Mesenchymal stem cell (in vitro differentiated cells and primary cell): ENCODE data around the gene PDGFC.

ENCODE experiments used
- DNase-seq: peaks from one replicate; pipeline ENCODE4 v3.0.0-alpha.2; 2013
- H2AFZ ChIP-seq: one replicate; pipeline ENCODE4 v1.6.1; 2013; ENCODE audit warnings: low read depth, mild to moderate bottlenecking, control low read depth, inconsistent platforms, low read length, moderate library complexity
- H2AK5ac ChIP-seq: 2 replicates; pipeline ENCODE4 v1.6.1; 2013; ENCODE audit warnings: low read length, moderate library complexity, mild to moderate bottlenecking, inconsistent platforms; ENCODE audit not compliant: severe bottlenecking
- H2BK120ac ChIP-seq: one replicate; pipeline ENCODE4 v1.6.1; 2013; ENCODE audit warnings: low read depth, mild to moderate bottlenecking, inconsistent platforms, low read length, moderate library complexity
- H2BK12ac ChIP-seq, 2 experiments: one replicate each; pipeline ENCODE4 v1.6.1; 2013; ENCODE audit warnings: inconsistent platforms in 2 of 2, low read length in 2 of 2, mild to moderate bottlenecking in 2 of 2, moderate library complexity in 2 of 2, control low read depth in 1 of 2
- H2BK15ac ChIP-seq: one replicate; pipeline ENCODE4 v1.6.1; 2013; ENCODE audit warnings: mild to moderate bottlenecking, low read depth, inconsistent platforms; ENCODE audit not compliant: poor library complexity, severe bottlenecking
- H2BK5ac ChIP-seq: 2 replicates; pipeline ENCODE4 v1.6.1; 2013; ENCODE audit warnings: low read depth, mild to moderate bottlenecking, low read length, control low read depth, inconsistent platforms; ENCODE audit not compliant: poor library complexity, severe bottlenecking
- H3K14ac ChIP-seq, 2 experiments: one replicate each; pipeline ENCODE4 v1.6.1; 2013; ENCODE audit warnings: inconsistent platforms in 2 of 2, low read length in 2 of 2, control low read depth in 1 of 2, mild to moderate bottlenecking in 1 of 2, moderate library complexity in 1 of 2
- H3K18ac ChIP-seq, 2 experiments: one replicate each; pipeline ENCODE4 v1.6.1; 2013; ENCODE audit warnings: inconsistent platforms in 2 of 2, low read length in 2 of 2, control low read depth in 1 of 2, low read depth in 1 of 2, mild to moderate bottlenecking in 1 of 2
- H3K23ac ChIP-seq, 2 experiments: one replicate each; pipeline ENCODE4 v1.6.1; 2013; ENCODE audit warnings: inconsistent platforms in 2 of 2, low read length in 2 of 2, mild to moderate bottlenecking in 2 of 2, moderate library complexity in 2 of 2, control low read depth in 1 of 2
- H3K27ac ChIP-seq: 2 replicates; pipeline ENCODE4 v1.5.1; 2013; ENCODE audit warnings: mild to moderate bottlenecking, moderate library complexity, low read length, control low read depth, inconsistent platforms; ENCODE audit not compliant: poor library complexity, severe bottlenecking
- H3K27me3 ChIP-seq, 2 experiments: 2 replicates each; pipeline versions ENCODE4 v1.6.1 to v1.7.0; 2013; ENCODE audit warnings: low read length in 2 of 2, mild to moderate bottlenecking in 2 of 2, moderate library complexity in 2 of 2, control low read depth in 1 of 2, inconsistent platforms in 1 of 2; ENCODE audit not compliant: control insufficient read depth in 1 of 2, insufficient read depth in 1 of 2
- H3K36me3 ChIP-seq, 2 experiments: 2 replicates each; pipeline versions ENCODE4 v1.6.1 to v1.7.0; 2013; ENCODE audit warnings: low read length in 2 of 2, control low read depth in 1 of 2, inconsistent platforms in 1 of 2, low read depth in 1 of 2, mild to moderate bottlenecking in 1 of 2; ENCODE audit not compliant: insufficient read depth in 2 of 2, control insufficient read depth in 1 of 2
- H3K4ac ChIP-seq, 2 experiments: one replicate each; pipeline ENCODE4 v1.6.1; 2013; ENCODE audit warnings: inconsistent platforms in 2 of 2, low read length in 2 of 2, mild to moderate bottlenecking in 2 of 2, moderate library complexity in 2 of 2, control low read depth in 1 of 2, low read depth in 1 of 2
- H3K4me1 ChIP-seq: 2 replicates; pipeline ENCODE4 v1.6.1; 2013; ENCODE audit warnings: low read depth, low read length, control low read depth; ENCODE audit not compliant: control insufficient read depth, insufficient read depth
- H3K4me2 ChIP-seq: 2 replicates; pipeline ENCODE4 v1.6.1; 2013; ENCODE audit warnings: low read length, mild to moderate bottlenecking, inconsistent platforms; ENCODE audit not compliant: poor library complexity, severe bottlenecking
- H3K4me3 ChIP-seq, 2 experiments: 2 replicates each; pipeline versions ENCODE4 v1.5.1 to v1.7.0; 2013; ENCODE audit warnings: low read length in 2 of 2, mild to moderate bottlenecking in 2 of 2, control low read depth in 1 of 2, low read depth in 1 of 2; ENCODE audit not compliant: insufficient read depth in 1 of 2
- H3K79me1 ChIP-seq: replicated peaks from 2 replicates; pipeline ENCODE4 v1.6.1; 2013; ENCODE audit warnings: mild to moderate bottlenecking, control low read depth, low read length, inconsistent platforms; ENCODE audit not compliant: poor library complexity, severe bottlenecking
- H3K9ac ChIP-seq: 2 replicates; pipeline ENCODE4 v1.7.0; 2013; ENCODE audit warnings: mild to moderate bottlenecking, low read length, moderate library complexity
- H3K9me3 ChIP-seq: 2 replicates; pipeline ENCODE4 v1.7.0; 2013; ENCODE audit warnings: mild to moderate bottlenecking, low read length; ENCODE audit not compliant: control insufficient read depth
- H4K8ac ChIP-seq: one replicate; pipeline ENCODE4 v1.6.1; 2013; ENCODE audit warnings: inconsistent platforms, mild to moderate bottlenecking, low read length, moderate library complexity
- H4K91ac ChIP-seq: one replicate; pipeline ENCODE4 v1.6.1; 2013; ENCODE audit warnings: mild to moderate bottlenecking, low read length, inconsistent platforms
- WGBS: methylation state at CpG from one replicate; pipeline ENCODE4 v1.1.7; 2013; ENCODE audit warnings: mixed read lengths; 5-methylcytosine and 5-hydroxymethylcytosine counted together

The PDGFC gene

GRCh38 chr4:156956826-156957368 lies 14.7 kb downstream of the PDGFC start:
- no peak overlapping the region for H3K14ac ChIP-seq
- no peak overlapping the region for H2BK15ac ChIP-seq
- no peak overlapping the region for H3K18ac ChIP-seq
- H4K91ac ChIP-seq: no peak overlapping the region
- no peak overlapping the region for H3K27ac ChIP-seq
- no peak overlapping the region for H2AFZ ChIP-seq
- no peak overlapping the region for H3K4ac ChIP-seq
- H3K9me3 ChIP-seq: no peaks in the 10 kb centered on the region
- no peak for DNase-seq
- no peak overlapping the region for H2BK120ac ChIP-seq
- H3K4me2 ChIP-seq: no peak overlapping the region
- no peak overlapping the region for H2BK12ac ChIP-seq
- H3K4me1 ChIP-seq: peaks cover 4% of the 10 kb centered on the region
- H2BK5ac ChIP-seq: no peak overlapping the region
- peak overlapping the region; percentile 77 for H2AK5ac ChIP-seq
- H3K27me3 ChIP-seq: no peaks in the 10 kb centered on the region
- no peak overlapping the region for H3K9ac ChIP-seq
- H3K79me1 ChIP-seq: no peaks in the 10 kb centered on the region
- H3K23ac ChIP-seq: no peak overlapping the region
- no peak overlapping the region for H3K4me3 ChIP-seq
- peaks cover 0 to 3% of the 10 kb centered on the region in 2 experiments for H3K36me3 ChIP-seq
- WGBS: 95% methylated on average over 5 of the region's 6 CpGs
- H4K8ac ChIP-seq: no peak overlapping the region

- H3K79me1 ChIP-seq: no peaks in the 10 kb centered on the region
- H3K4me3 ChIP-seq: no peak overlapping the region
- H3K9ac ChIP-seq: no peak overlapping the region
- no peak overlapping the region for H2AFZ ChIP-seq
- H2BK5ac ChIP-seq: no peak overlapping the region
- no peaks in the 10 kb centered on the region for H3K9me3 ChIP-seq
- H3K4me2 ChIP-seq: no peak overlapping the region
- no peak for DNase-seq
- no peak overlapping the region for H3K14ac ChIP-seq
- H2BK120ac ChIP-seq: no peak overlapping the region
- H3K36me3 ChIP-seq: peaks cover 0 to 3% of the 10 kb centered on the region in 2 experiments
- H2AK5ac ChIP-seq: no peak overlapping the region
- H3K27ac ChIP-seq: no peak overlapping the region
- H3K27me3 ChIP-seq: no peaks in the 10 kb centered on the region
- H3K4ac ChIP-seq: no peak overlapping the region
- H3K18ac ChIP-seq: no peak overlapping the region
- H4K8ac ChIP-seq: no peak overlapping the region
- 100% methylated on average over 2 of the region's 2 CpGs for WGBS
- H2BK12ac ChIP-seq: no peak overlapping the region
- H4K91ac ChIP-seq: no peak overlapping the region
- peaks cover 2% of the 10 kb centered on the region for H3K4me1 ChIP-seq
- no peak overlapping the region for H3K23ac ChIP-seq
- no peak overlapping the region for H2BK15ac ChIP-seq
Measured at GRCh38 chr4:156956359-156956758, 15.2 kb downstream of the PDGFC start.

GRCh38 chr4:156954587-156954986 lies 17.0 kb downstream of the PDGFC start:
- Histone ChIP-seq H3K4me3 (no peak overlapping the region), H2BK15ac (no peak overlapping the region), H3K79me1 (no peaks in the 10 kb centered on the region), H3K23ac (no peak overlapping the region), H3K4me1 (peaks cover 2% of the 10 kb centered on the region), H4K8ac (no peak overlapping the region), H3K27me3 (no peaks in the 10 kb centered on the region), H3K4me2 (no peak overlapping the region), H3K9me3 (no peaks in the 10 kb centered on the region), H3K27ac (peak overlapping the region; percentile 32), H3K4ac (no peak overlapping the region), H4K91ac (no peak overlapping the region), H3K36me3 (peaks cover 0 to 3% of the 10 kb centered on the region in 2 experiments), H3K18ac (peak overlapping the region in 1 of 2 experiments; percentile 43), H2BK5ac (peak overlapping the region; percentile 73), H2BK12ac (no peak overlapping the region), H3K9ac (no peak overlapping the region), H3K14ac (peak overlapping the region in 1 of 2 experiments; percentile 71), H2AFZ (no peak overlapping the region), H2AK5ac (peak overlapping the region; percentile 92), H2BK120ac (no peak overlapping the region)
- 23% methylated on average over 3 of the region's 3 CpGs for WGBS
- no peak for DNase-seq

- no peak overlapping the region for H2AK5ac ChIP-seq
- WGBS: 75% methylated on average over 2 of the region's 2 CpGs
- no peak overlapping the region for H2BK15ac ChIP-seq
- no peak overlapping the region for H3K27ac ChIP-seq
- H3K4me3 ChIP-seq: no peak overlapping the region
- H3K9ac ChIP-seq: no peak overlapping the region
- H2BK5ac ChIP-seq: no peak overlapping the region
- no peak overlapping the region for H4K91ac ChIP-seq
- DNase-seq: no peak
- H2BK120ac ChIP-seq: no peak overlapping the region
- no peak overlapping the region for H3K14ac ChIP-seq
- H4K8ac ChIP-seq: no peak overlapping the region
- H3K4ac ChIP-seq: no peak overlapping the region
- no peak overlapping the region for H3K4me2 ChIP-seq
- no peak overlapping the region for H3K23ac ChIP-seq
- peaks cover 2% of the 10 kb centered on the region for H3K4me1 ChIP-seq
- H3K36me3 ChIP-seq: peaks cover 0 to 3% of the 10 kb centered on the region in 2 experiments
- no peak overlapping the region for H2AFZ ChIP-seq
- H3K18ac ChIP-seq: peak overlapping the region in 1 of 2 experiments; percentile 54
- no peaks in the 10 kb centered on the region for H3K9me3 ChIP-seq
- H2BK12ac ChIP-seq: no peak overlapping the region
- H3K27me3 ChIP-seq: no peaks in the 10 kb centered on the region
- no peaks in the 10 kb centered on the region for H3K79me1 ChIP-seq
Measured at GRCh38 chr4:156953951-156954350, 17.6 kb downstream of the PDGFC start.
